Activated gamma-delta T cell treated with anti-CD3 and anti-CD28 coated beads, Interleukin-2, amount 50 U/mL, for 16 hours (primary cell): ENCODE data around the gene TERT.
"Not testable (repeated sequence)": the region's sequence is repeated elsewhere in the genome, so short reads cannot be mapped to it uniquely, and the experiment has no call there.

Source experiments
- DNase-seq: peaks from one replicate; pipeline ENCODE4 v3.0.0-alpha.2; 2020; ENCODE audit warnings: low read depth

TERT gene

DNA sequence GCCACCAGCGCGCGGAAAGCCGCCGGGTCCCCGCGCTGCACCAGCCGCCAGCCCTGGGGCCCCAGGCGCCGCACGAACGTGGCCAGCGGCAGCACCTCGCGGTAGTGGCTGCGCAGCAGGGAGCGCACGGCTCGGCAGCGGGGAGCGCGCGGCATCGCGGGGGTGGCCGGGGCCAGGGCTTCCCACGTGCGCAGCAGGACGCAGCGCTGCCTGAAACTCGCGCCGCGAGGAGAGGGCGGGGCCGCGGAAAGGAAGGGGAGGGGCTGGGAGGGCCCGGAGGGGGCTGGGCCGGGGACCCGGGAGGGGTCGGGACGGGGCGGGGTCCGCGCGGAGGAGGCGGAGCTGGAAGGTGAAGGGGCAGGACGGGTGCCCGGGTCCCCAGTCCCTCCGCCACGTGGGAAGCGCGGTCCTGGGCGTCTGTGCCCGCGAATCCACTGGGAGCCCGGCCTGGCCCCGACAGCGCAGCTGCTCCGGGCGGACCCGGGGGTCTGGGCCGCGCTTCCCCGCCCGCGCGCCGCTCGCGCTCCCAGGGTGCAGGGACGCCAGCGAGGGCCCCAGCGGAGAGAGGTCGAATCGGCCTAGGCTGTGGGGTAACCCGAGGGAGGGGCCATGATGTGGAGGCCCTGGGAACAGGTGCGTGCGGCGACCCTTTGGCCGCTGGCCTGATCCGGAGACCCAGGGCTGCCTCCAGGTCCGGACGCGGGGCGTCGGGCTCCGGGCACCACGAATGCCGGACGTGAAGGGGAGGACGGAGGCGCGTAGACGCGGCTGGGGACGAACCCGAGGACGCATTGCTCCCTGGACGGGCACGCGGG, at the start of gene TERT:
TERT (minus strand) TSS at position 234 of the 815 bp plus-strand sequence; CDS start at position 155, 79 bp downstream.
- peak; percentile 27 for DNase-seq

DNA sequence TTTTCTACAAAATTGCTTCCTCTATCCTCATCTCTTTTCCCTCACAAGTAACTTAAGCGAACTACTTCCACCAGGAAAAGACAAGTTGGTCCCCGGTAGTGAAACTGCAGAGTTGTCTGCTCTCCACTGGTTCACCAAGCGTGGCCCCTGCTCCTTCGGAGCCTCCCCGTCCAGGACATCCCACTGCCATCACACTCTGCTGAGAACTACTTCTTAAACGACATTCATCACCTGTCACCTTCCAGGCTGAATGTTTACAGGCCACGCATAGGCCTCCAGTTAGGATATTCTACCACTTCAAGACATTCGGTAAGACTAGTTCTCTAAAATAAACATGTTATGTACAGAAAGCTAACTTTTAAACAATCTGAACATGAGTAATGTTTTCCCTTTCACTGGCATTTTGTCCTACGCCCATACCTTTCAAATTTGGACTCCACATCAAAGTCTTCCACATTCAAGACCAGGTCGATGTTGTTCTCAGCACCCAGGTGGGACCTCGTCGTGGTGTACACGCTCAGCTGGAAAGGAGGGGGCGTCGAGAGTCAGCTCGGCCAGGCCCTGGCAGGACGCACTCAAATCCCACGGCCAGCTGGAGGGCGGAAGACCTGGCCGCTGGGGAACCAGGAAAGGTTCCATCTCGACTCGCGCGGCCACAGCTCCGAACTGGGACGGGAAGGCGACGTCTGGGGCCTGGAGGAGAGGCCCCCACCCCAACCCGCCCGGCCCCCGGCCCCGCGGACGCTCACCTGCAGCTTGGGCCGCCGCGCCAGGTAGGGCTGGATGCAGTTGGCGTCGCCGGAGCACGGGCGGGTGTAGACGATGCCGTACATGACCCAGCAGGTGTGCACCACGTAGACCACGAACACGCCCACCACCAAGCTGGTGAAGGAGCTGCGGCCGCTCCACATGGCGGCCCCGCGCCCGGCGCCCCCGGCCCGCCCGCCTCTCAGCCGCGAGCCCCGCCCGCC, 49.3 kb upstream of the TERT start:
- DNase-seq: no peak

DNA sequence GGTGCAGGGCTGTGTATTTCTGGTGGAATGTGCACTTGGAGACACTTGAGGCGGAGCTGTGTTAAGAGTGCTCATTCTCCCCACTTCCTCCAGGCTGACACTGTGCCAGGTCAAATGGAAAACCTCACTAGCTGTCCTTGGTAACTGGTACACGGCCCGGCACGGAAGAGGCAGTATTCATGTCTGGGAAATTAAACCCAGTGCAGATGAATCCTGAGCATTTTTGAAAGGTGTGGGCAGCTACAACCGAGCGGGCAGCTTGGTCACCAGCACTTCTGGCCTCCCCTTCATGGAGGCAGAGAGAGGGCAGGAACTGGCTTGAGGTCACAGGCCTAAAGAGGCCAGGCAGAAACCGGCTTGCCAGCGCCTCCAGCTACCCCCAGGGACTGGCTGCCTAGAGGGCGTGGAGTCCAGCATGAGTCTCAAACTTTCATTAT, 48.5 kb upstream of the TERT start:
- DNase-seq: no peak

DNA sequence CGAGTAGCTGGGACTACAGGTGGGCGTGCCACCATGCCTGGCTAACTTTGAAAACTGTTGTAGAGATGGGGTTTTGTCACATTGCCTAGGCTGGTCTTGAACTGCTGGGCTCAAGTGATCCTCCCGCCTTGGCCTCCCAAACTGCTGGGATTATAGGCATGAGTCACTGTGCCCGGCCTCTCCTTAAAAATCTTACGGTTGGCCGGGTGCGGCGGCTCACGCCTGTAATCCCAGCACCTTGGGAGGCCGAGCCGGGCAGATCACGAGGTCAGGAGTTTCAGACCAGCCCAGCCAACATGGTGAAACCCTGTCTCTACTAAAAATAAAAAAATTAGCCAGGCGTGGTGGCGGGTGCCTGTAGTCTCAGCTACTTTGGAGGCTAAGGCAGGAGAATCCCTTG, 47.8 kb upstream of the TERT start:
- not testable (repeated sequence) for DNase-seq

DNA sequence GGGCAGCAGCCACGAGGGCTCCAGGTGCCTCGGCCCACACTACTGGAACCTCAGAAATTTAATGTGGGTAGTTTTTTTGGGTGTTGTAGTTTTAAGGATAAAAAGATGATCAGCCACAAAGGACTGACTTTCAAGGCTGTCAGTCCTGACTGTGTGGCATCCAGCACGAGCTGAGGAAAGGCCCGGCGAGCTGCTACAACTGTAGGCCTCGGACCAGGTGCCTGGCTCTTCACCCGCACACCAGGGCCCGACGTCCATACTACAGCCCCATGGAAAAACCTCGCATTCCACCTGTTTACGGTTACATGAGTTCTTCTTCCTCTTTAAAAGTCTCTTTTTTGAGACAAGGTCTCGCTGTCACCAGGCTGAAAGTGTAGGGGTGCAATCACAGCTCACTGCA, 47.4 kb upstream of the TERT start:
- DNase-seq: no peak

DNA sequence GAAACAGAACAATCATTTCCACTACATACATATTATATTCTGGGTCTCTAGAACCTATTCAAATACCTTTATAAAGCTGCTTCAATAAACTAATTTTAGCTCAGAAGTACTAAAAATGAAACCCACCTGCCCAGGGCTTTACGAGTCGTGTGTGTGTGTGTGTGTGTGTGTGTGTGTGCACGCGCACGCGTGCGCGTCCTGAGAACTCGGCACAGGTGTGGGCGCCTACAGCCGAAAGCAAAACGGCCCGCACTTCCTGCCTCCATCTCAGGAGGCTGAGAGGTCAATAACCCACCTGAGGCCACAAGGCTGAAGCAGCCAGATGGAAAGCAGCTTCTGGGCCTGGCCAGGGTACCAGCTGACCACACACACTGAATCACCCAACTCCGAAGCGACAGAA, 47.0 kb upstream of the TERT start:
- DNase-seq: no peak

DNA sequence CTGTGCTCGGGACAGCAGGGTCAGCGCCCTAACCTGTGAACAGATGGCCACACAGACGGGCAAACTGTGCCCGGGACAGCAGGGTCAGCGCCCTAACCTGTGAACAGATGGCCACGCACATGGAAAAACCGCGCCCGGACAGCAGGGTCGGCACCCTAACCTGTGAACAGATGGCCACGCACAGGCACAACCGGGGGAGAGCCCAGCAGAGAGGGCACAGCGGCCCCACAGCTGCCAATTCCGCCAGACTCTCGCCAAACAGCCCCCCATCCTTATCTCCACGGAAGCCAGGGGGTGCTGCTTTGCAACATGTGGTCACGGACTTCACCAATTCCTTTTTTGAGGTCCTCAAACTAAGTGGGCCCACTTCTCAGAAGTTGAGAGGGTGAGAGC, 44.9 kb upstream of the TERT start:
- not testable (repeated sequence) for DNase-seq

DNA sequence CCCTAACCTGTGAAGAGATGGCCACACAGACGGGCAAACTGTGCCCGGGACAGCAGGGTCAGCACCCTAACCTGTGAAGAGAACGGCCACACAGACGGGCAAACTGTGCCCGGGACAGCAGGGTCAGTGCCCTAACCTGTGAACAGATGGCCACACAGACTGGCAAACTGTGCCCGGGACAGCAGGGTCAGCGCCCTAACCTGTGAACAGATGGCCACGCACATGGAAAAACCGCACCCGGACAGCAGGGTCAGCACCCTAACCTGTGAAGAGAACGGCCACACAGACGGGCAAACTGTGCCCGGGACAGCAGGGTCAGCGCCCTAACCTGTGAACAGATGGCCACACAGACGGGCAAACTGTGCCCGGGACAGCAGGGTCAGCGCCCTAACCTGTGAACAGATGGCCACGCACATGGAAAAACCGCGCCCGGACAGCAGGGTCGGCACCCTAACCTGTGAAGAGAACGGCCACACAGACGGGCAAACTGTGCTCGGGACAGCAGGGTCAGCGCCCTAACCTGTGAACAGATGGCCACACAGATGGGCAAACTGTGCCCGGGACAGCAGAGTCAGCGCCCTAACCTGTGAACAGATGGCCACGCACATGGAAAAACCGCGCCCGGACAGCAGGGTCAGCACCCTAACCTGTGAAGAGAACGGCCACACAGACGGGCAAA, 44.4 kb upstream of the TERT start:
- not testable (repeated sequence) for DNase-seq

DNA sequence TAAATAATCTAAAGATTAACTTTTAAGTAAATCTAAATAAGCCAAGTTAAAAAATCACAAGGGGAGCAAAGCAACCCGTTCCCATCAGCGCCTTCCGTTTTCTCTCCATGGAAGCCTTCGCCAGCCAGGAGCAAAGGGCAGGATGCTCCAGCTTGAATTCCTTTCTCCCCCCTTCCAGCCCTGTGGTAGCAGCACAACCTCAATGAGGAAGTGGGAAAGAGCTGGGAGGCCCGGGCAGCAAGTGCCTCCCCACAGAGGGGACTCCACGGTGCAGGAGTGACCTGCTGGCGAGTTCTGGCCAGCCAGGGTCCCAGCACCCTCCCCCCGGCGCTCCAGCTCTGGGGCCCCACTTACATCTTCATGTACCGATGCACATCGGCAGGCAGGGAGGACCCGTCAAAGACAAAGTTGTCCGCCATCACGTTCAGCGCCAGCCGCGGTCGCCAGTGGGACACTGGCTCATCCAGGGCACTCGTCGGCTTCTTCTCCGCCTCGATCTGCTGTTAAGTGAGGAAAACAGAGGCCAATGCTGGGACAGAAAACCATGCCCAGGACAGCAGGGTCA, 43.7 kb upstream of the TERT start:
- no peak for DNase-seq

DNA sequence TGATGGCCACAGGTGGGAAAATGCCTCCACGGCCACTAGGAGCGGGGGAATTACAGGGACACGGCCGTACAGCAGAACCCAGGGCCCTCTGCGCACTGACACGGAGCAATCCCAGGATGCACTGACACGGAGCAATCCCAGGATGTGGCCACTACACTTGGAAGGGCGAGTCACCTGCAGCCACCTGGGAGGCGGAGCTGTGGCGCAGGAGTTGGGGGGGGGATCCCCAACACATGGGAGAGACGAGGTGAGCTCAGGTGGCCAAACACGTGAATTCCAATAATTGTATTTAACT, 43.3 kb upstream of the TERT start:
- DNase-seq: no peak

DNA sequence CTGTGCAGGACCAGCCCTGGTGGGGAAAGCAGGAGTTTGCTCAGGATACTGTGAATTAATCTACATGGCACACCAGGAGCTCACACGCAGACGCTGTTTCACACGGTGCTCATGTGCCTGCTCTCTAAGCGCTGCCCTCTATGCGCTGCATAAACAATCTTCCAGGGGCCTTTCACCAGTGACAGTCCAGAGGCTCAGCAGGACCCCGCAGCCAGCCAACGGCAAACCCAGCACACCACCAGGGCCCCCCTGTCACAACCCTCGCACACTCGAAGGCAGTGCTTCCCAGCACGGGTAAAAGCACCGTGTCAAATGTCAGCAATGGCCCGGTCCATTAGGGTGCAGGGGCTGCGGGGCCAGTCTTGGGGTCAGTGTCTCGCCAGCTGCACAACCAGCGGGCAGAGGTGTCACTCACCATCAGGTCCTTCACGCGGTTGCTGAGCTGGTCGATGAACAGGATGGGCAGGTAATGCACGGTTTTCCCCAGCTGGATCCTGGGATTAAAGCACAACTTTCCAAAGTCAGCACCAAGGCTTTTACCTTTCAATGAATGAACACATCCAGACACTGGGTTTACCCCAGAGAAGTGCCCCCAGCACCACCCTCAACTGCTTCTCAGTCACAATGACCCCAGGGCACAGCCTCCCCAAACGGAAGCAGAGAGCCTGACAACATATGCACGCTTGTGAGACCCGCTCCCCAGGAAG, 42.8 kb upstream of the TERT start:
- DNase-seq: no peak

DNA sequence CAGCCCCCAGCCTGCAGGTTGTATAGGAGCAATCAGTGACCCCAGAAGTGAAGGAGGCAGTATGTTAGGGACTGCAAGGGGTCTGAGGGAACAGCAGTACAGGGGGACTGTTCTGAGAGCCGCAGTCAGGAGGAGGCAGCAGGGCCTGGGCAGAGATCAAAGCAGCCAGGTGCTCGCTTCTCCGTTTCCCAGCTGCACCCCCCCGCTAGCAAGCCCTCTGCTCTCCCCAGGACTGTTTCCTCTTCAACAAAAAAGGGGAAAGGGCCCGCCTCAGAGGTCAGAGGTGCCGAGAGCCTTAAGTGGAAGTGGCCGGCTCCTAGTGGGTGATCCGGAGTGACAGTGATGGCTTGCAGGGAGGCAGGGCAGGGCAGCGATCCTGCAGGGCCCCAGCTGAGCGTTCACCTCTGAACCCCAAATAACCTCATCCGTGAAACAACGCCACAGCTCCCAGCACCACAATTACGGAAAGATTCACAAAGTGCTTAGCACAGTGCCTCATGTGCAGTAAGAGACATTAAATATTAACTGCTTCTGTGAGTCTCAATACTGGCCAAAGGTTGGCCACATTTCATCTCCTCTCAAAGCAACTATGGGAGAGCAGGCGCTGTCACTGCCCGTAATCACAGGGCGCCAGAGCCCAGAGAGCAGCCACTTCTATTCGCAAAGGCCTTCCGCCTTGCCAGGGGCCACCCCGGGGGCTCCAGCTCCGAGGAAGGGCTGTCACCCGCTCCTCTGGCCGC, 42.1 kb upstream of the TERT start:
- no peak for DNase-seq

DNA sequence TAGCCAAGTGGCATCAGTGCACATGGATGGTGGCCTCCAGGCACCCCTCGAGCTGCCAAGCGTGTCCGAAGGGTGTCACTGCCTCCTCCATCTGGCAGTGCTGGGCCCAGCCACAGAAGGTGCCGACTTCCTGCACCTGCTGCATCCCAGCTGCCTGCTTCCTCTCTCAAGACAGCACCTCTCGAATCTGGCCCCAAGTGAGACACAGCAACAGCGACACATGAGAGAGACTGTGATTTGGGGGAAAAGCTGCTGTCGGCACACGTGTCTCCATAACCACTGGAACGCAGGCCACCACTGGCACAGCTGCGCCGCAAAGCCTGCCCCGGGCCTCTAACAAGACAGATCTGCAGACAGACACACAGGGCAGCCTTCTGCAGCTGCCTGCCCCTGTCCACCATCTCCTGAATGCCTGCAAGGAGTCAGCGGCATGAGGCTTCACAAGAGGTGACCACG, 41.3 kb upstream of the TERT start:
- DNase-seq: no peak

DNA sequence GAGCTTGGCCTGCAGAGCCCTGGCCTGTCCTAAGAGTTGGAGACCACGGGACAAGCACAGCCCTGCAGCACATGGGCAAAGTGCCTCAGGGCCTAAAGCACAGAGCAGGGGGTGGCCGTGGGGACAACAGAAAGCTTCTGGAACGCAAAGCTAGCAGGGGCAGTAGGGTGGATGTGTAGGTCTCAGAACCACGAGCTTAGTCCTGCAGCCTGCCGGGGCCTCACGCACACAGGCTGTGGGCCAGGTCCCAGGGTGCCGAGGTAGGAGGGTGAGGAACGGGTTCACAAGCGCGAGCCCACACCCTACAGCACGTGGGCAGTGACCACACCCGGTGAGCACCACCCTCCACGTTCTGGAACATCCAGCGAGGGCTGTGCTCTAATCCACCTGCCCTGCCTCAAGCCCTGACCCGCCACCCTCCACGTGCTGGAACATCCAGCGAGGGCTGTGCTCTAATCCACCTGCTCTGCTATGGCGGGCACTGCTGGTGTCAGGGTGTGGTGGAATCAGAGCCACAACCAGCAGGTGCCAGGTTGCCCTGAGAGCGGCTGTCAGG, 40.8 kb upstream of the TERT start:
- no peak for DNase-seq

DNA sequence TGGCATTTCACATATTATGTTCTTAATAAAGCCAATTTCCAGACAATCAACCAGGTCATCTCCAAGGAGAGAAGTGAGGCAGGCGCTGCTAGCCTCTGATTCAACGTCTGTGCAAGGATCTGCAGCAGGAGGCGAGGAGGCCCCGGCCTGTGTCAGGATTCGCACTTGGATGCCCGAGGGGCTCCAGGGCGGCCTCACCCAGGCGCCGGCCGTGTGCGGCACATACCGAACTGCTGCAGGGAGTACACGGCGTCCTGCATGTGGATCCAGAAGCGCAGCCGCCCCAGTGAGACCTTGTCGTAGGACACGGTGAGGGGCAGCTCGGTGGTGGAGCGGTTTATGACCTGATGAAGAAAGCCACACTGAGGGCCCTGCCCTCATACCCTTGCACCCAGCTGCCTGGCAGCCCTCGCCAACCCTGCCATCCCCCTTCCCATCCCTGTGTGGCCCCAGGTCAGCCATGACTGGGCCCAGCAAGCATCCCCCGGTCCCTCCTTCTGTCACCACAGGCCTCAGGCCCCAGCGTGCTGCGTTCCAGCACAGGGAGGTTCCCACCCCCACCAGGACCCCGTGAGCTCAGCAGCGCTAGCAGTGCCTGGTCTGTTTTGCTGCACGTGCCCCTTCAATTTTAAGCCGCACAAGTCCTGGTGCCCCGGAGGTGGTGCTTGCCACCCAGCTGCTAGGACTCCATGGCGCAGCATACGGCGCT, 40.1 kb upstream of the TERT start:
- DNase-seq: no peak

DNA sequence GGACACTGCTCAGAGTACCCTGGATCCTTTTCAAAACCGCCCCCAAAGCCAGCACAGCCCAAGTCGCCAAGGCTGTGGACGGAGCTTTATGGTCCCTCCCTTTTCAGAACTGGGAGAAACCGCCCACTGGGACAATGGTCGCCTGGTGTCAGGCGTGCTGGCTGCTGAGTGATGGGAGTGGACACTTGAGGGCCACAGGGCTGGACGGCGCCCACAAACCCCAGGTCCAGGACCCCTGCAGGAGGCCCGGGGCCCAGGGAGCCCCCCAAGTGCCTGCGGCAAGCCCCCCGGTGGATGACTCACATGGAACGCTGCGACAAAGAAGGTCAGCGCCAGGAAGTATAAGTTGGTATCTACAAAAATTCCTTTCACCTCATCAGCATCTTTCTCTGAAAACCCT, 39.1 kb upstream of the TERT start:
- DNase-seq: no peak

DNA sequence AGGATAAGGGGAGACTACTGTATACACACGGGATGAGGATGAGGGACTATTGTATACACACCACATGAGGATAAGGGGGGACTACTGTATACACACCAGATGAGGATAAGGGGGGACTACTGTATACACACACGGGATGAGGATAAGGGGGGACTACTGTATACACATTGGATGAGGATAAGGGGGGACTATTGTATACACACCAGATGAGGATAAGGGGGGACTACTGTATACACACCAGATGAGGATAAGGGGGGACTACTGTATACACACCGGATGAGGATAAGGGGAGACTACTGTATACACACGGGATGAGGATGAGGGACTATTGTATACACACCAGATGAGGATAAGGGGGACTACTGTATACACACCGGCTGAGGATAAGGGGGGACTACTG, 38.4 kb upstream of the TERT start:
- DNase-seq: not testable (repeated sequence)

DNA sequence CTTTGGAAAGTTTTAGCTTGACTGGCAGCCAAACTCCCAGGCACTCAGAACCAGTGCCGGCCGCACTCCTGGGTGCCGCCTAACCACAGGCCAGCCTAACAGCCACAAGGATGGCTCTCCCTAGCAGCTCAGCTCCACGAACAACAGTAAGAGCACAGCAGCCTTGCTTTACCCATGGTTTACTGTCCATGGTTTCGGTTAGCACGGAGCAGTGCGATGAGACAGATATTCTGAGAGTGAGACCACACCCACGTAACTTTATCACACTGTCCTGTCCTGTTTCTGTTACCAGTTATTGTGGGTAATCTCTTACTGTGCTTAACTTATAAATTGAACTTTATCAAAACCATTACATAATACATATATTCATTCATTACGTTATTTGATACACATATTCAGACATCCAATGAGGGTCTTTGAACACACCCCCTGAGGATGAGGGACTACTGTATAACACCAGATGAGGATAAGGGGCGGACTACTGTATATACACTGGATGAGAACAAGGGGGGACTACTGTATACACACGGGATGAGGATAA, 37.7 kb upstream of the TERT start:
- DNase-seq: no peak

DNA sequence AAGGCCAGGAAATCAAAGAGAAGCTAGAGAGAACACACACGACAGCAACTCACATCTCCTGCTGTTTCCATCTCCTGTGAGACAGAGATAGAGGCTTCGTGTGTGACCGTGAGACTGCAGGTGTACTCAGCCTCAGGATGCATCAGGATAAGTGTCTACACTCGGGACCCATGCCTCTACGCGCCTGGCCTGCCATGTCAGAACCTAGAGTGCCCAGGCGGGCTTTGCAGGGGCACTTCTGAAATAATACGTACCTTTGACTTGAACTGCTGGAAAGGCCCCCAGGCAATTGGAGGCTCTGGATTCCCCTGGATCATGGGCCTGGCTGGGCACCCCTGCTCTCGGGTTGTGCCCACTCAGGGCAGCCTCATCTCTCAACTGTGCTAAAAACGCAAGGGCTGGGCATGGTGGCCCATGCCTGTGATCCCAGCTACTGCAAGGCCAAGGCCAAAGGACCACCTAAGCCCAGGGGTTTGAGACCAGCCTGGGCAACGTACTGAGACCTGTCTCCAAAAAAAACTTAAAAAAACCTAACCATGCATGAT, 37.1 kb upstream of the TERT start:
- no peak for DNase-seq
